ENCODE measurements around the gene KDM1A. TPM values are rescaled to one million over a fixed set of nuclear protein-coding genes. Genes with fewer than 3 reads are reported as not detected.

Gene KDM1A
- total RNA-seq, 1 donor from 2014 or later, result 29.8 TPM

DNA sequence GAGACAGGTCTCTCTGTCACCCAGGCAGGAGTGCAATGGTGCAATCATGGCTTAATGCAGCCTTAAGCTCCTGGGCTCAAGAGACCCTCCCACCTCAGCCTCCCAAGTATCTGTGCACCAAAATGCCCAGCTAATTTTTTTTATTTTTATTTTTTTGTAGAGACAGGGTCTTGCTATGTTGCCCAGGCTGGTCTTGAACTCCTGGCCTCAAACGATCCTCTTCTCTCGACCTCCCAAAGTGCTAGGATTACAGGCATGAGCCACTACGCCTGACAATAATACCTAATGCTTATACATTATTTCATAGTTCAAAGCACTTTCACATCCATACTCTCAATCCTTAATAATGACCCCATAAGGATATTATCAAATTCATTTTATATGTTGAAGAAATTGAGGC is 101.1 kb downstream of the KDM1A start:
- intact Hi-C loops (cut with DNase I), result no loop called here
- DNase-seq (no peak), ATAC-seq (ENCODE audit: poor library complexity) (no peak)

- no peak for DNase-seq
- peak; percentile 54 for ATAC-seq (ENCODE audit: poor library complexity)
- intact Hi-C loops (cut with DNase I), result no loop called here
These were observed 102.9 kb downstream of the KDM1A start for GRCh38 chr1:23122023-23122748.

DNA sequence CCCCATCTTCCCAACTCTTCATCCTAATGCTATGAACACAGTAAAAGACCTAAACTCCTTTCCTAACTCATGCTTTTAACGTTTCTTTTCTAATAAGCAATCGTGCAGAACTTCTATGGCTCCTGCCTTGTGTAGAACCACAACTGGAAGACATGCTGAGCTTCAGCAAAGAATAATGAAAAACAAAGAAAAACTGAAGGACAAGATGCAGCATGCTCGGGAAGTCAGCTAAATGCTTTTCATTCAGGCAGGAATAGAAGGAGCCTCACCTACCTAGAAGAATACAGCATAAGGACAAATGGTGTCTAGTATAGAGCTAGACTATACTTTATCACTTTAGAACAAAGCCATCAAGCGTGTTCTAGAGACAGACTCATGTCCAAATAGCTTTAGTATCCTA is 103.5 kb downstream of the KDM1A start:
- no peak for ATAC-seq (ENCODE audit: poor library complexity)
- DNase-seq, result no peak
- intact Hi-C loops (cut with DNase I), result no loop called here

GRCh38 chr1:23123528-23123927 is 104.3 kb downstream of the KDM1A start:
- ATAC-seq (ENCODE audit: poor library complexity) (peak; percentile 24), DNase-seq (no peak)
- intact Hi-C loops (cut with DNase I), result no loop called here

GRCh38 chr1:23124259-23125026 is 105.2 kb downstream of the KDM1A start:
- DNase-seq, result no peak
- no peak for ATAC-seq (ENCODE audit: poor library complexity)
- intact Hi-C loops (cut with DNase I), result no loop called here

DNA sequence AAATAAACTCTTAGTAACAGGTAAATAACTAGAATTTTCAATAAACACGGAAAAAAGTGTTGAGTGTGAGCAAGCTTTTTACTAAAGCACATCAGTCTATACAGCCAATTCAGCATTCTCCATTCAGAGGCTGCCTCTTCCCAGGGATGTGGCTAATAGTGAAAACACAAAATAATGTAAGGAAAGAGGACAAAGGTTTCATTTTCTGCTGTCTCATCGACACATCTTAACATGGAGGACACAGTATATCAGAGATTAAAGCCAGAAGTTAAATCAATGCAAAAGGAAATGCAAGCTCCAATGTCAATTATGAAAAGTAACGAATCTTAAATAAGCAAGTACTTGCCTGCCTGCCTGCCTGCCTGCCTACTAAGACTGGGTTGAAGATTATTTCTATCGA is 106.2 kb downstream of the KDM1A start:
- DNase-seq (no peak), ATAC-seq (ENCODE audit: poor library complexity) (no peak)
- intact Hi-C loops (cut with DNase I), result no loop called here

GRCh38 chr1:23126200-23126599 is 106.9 kb downstream of the KDM1A start:
- DNase-seq (no peak), ATAC-seq (ENCODE audit: poor library complexity) (no peak)
- intact Hi-C loops (cut with DNase I), result no loop called here

DNA sequence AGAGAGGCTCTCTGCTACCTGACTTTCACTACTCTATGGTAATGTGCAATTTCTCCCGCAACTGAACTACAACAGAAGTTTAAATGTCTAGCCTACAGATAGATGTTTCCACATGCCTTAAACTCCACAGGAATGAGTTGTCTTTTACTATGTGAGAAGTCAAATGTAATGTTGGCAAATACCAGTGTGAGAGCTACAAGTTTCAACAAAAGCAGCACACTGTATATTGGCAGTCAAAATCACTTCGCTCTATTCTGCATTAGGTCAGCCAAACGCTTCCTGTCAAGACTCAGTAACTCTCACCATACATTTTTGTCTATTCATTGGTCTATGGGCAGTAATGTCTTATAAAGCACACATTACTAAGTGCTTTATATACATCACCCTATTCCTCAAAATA is 107.5 kb downstream of the KDM1A start:
- no peak for DNase-seq
- ATAC-seq (ENCODE audit: poor library complexity), result no peak
- intact Hi-C loops (cut with DNase I), result no loop called here

DNA sequence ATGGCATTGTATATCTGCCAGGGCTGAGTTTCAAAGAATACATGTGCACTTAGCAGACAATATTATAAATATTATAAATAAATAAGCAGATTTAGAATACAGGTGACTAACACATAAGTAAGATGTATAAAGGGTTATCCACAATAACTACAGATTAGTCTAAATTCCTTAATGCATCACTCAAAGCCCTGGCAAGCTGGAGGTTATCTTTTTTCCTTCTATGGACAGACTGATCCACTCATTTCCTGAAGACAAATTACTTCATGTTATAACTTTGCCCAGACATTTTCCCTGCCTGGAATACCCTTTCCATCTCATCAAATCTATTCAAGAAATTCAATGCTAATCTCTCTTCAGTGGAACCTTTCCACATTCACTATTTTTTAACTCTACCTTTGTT is 110.6 kb downstream of the KDM1A start:
- intact Hi-C loops (cut with DNase I), result no loop called here
- no peak for ATAC-seq (ENCODE audit: poor library complexity)

DNA sequence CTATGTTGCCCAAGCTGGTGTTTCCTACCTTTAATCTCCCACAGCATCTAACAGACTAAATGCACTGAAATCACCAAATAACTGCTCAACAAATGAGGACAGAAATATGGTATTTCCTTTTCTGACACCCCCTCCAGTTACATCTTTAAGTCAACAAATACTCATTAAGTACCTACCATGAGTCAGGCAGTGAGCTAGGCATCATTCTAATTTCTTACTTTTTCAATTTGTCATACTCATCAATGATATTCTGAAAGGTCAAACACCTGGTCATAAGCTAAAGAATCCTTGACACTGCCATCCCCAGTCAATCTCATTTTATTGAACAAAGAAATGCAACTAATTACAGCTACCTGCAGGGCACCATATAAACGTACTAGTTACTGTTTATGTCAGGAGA is 112.8 kb downstream of the KDM1A start:
- DNase-seq, result no peak
- ATAC-seq (ENCODE audit: poor library complexity), result no peak
- intact Hi-C loops (cut with DNase I), result no loop called here

More for the DNA sequence above, 110.6 kb downstream of the KDM1A start:
- DNase-seq, result no peak

Small RNAs within 50 kb of the gene (microRNA-seq; reads per million reads assigned to microRNA genes)
- not detected for gene MIR3115
- gene MIR4419A, result not detected

Other genes with a start within 250 kb of the KDM1A start
- gene LACTBL1, start 46.6 kb upstream of the KDM1A start, total RNA-seq, result not detected
- gene TEX46, start 3.6 kb upstream of the KDM1A start, total RNA-seq, result not detected
- gene LUZP1, start 149.4 kb downstream of the KDM1A start, total RNA-seq, result 26.3 TPM
- gene HTR1D, start 198.0 kb downstream of the KDM1A start, total RNA-seq, result not detected

Data from Right ventricle myocardium superior (tissue), 1 donor.